Muscle layer of duodenum (tissue), 2 donors: ENCODE measurements around the gene CBR1.

Source experiments
- H3K27ac ChIP-seq: one replicate; pipeline ENCODE4 v1.7.0; 2013; ENCODE audit warnings: mild to moderate bottlenecking, low read length
- H3K27me3 ChIP-seq: one replicate; pipeline ENCODE4 v1.7.0; 2013; ENCODE audit warnings: low read depth, mild to moderate bottlenecking, control low read depth, low read length
- H3K36me3 ChIP-seq, 2 donors: one replicate each; pipeline ENCODE4 v1.7.0; 2013; ENCODE audit warnings: low read length in 2 of 2, control low read depth in 1 of 2, mild to moderate bottlenecking in 1 of 2; ENCODE audit not compliant: insufficient read depth in 2 of 2, control insufficient read depth in 1 of 2
- H3K4me1 ChIP-seq, 2 donors: one replicate each; pipeline ENCODE4 v1.7.0; 2013; ENCODE audit warnings: low read length in 2 of 2, mild to moderate bottlenecking in 2 of 2, control low read depth in 1 of 2, moderate library complexity in 1 of 2; ENCODE audit not compliant: insufficient read depth in 2 of 2, control insufficient read depth in 1 of 2
- H3K4me3 ChIP-seq, 2 donors: one replicate each; pipeline ENCODE4 v1.7.0; 2013; ENCODE audit warnings: low read length in 2 of 2, low read depth in 1 of 2, mild to moderate bottlenecking in 1 of 2
- H3K9me3 ChIP-seq, 2 donors: one replicate each; pipeline ENCODE4 v1.7.0; 2013; ENCODE audit warnings: low read length in 2 of 2, control low read depth in 1 of 2, mild to moderate bottlenecking in 1 of 2; ENCODE audit not compliant: control insufficient read depth in 1 of 2
- donor health status: healthy.

Gene CBR1

DNA sequence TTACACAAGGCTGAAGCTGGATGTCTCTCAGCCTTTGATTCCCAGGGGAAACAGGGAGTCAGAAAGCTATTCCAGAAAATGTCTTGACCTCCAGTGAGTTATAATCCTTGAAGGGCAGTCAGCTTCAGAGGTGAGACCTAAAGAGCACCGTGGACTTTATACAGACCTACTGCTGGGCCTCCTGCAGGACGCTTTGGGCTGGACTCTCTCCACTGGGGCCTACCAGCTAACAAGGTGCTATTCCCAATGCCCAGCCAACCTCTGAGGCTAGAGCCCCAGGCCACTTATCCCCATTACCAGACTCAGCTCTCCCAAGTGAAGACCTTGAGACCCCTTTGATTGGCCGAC is 16.1 kb upstream of the CBR1 start:
- peaks cover 52 to 63% of the 10 kb centered on the region in 2 donors for H3K36me3 ChIP-seq

GRCh38 chr21:36055551-36055950 is 14.3 kb upstream of the CBR1 start:
- H3K9me3 ChIP-seq: no peaks in the 10 kb centered on the region
- peaks cover 0 to 8% of the 10 kb centered on the region in 2 donors for H3K4me1 ChIP-seq
- H3K27ac ChIP-seq: no peak overlapping the region
- H3K27me3 ChIP-seq: no peaks in the 10 kb centered on the region
- H3K4me3 ChIP-seq: no peak overlapping the region
- H3K36me3 ChIP-seq: peaks cover 42 to 57% of the 10 kb centered on the region in 2 donors

More for the DNA sequence above, 16.1 kb upstream of the CBR1 start:
- peaks cover 0 to 4% of the 10 kb centered on the region in 2 donors for H3K4me1 ChIP-seq
- H3K4me3 ChIP-seq: no peak overlapping the region
- H3K9me3 ChIP-seq: no peaks in the 10 kb centered on the region
- H3K27ac ChIP-seq: no peak overlapping the region
- H3K27me3 ChIP-seq: no peaks in the 10 kb centered on the region

- Histone ChIP-seq H3K9me3 (no peaks in the 10 kb centered on the region), H3K36me3 (peaks cover 27 to 31% of the 10 kb centered on the region in 2 donors), H3K27ac (peak overlapping the region; percentile 86), H3K4me3 (peak overlapping the region; percentile 85 to 87), H3K4me1 (peaks cover 4 to 8% of the 10 kb centered on the region in 2 donors), H3K27me3 (no peaks in the 10 kb centered on the region)
Observed at GRCh38 chr21:36059823-36060158, 10.0 kb upstream of the CBR1 start.

DNA sequence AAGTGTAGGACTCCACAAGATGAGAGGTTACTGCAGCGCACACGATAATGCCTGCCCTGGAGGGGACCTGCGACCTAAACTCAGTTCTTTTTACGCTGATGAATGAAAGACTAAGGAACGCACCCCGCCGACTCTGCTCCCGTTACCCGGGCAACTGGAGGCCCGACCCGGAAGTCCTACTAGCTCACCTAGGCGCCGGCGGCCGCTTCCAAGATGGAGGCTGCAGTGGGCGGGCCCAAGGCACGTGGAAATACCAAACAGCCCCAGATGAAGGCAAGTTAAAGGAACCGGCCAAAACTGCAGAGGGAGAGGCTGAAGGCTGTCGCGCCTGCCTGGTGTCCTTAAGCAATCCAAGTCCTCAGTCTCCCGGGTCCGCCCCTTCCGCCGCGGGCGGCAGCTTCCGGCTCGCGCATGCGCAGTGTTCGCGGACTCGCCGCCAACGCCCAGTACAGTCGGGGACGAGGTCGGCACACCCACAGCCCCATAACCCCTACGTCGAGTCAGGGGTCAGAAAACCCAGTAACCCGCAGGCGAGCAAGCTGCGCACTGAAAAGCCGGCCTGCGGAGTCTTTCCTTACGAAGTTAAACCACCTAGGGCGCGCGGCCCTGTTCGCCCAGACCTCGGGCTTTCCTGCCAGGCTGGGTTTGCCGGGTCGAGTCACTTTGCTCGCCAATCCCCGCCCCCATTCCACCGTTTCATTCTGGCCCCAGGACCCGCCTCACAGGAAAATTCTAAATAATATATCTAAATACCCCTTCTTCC is 9.5 kb upstream of the CBR1 start, which contains the start of gene SETD4:
SETD4 (minus strand) TSS at position 368 of the 763 bp plus-strand sequence. CDS start 1,638 bp downstream, outside the sequence.
- Histone ChIP-seq H3K4me3 (peak within 1 kb of the TSS; percentile 85 to 87), H3K27ac (peak within 1 kb of the TSS; percentile 86)

DNA sequence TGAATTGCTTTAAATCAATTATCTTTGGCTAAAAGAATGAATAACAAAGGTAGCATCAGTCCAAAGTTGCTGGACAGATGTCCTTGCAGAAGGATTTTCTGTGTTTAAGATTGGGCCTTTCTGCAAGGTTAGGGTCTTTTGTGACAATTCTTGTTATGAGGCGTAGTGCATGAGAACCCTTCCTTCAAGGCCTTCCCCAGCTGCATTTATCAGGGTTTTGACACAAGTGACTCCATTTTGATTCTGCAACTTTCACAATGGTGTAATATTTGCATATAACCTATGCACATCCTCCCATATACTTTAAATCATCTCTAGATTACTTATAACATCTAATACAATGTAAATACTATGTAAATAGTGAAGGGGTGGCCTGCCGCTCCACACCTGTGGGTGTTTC is 8.4 kb upstream of the CBR1 start:
- no peak overlapping the region for H3K4me3 ChIP-seq
- no peaks in the 10 kb centered on the region for H3K9me3 ChIP-seq
- peaks cover 10 to 15% of the 10 kb centered on the region in 2 donors for H3K36me3 ChIP-seq
- peaks cover 4 to 12% of the 10 kb centered on the region in 2 donors for H3K4me1 ChIP-seq
- H3K27ac ChIP-seq: no peak overlapping the region
- no peaks in the 10 kb centered on the region for H3K27me3 ChIP-seq

More for the DNA sequence above, 9.5 kb upstream of the CBR1 start, which contains the start of gene SETD4:
- peaks cover 4 to 8% of the 10 kb centered on the region in 2 donors for H3K4me1 ChIP-seq
- no peaks in the 10 kb centered on the region for H3K9me3 ChIP-seq
- H3K36me3 ChIP-seq: peaks cover 21 to 26% of the 10 kb centered on the region in 2 donors
- H3K27me3 ChIP-seq: no peaks in the 10 kb centered on the region

- Histone ChIP-seq H3K4me3 (no peak overlapping the region), H3K36me3 (peaks cover 0 to under 1% of the 10 kb centered on the region in 2 donors), H3K4me1 (peaks cover 4 to 8% of the 10 kb centered on the region in 2 donors), H3K9me3 (no peaks in the 10 kb centered on the region), H3K27ac (no peak overlapping the region), H3K27me3 (no peaks in the 10 kb centered on the region)
Observed at GRCh38 chr21:36063375-36064084, 6.3 kb upstream of the CBR1 start.

- Histone ChIP-seq H3K36me3 (no peaks in the 10 kb centered on the region), H3K4me3 (no peak overlapping the region), H3K4me1 (peaks cover 4 to 6% of the 10 kb centered on the region in 2 donors), H3K9me3 (peaks cover 0 to 3% of the 10 kb centered on the region in 2 donors), H3K27me3 (no peaks in the 10 kb centered on the region), H3K27ac (no peak overlapping the region)
Observed at GRCh38 chr21:36064085-36064460, 5.8 kb upstream of the CBR1 start.

- H3K4me3 ChIP-seq: no peak overlapping the region
- no peak overlapping the region for H3K27ac ChIP-seq
Observed at GRCh38 chr21:36065497-36066036, 4.3 kb upstream of the CBR1 start.

GRCh38 chr21:36068748-36069398 is 951 bp upstream of the CBR1 start:
- Histone ChIP-seq H3K4me1 (peaks cover 16 to 40% of the 10 kb centered on the region in 2 donors), H3K4me3 (peak overlapping the region; percentile 67 to 93), H3K27me3 (no peaks in the 10 kb centered on the region), H3K27ac (peak overlapping the region; percentile 77), H3K9me3 (peaks cover 0 to 4% of the 10 kb centered on the region in 2 donors), H3K36me3 (peaks cover 13 to 20% of the 10 kb centered on the region in 2 donors)

More at GRCh38 chr21:36065497-36066036, 4.3 kb upstream of the CBR1 start:
- peaks cover 9 to 16% of the 10 kb centered on the region in 2 donors for H3K4me1 ChIP-seq
- peaks cover 0 to 4% of the 10 kb centered on the region in 2 donors for H3K9me3 ChIP-seq
- H3K36me3 ChIP-seq: no peaks in the 10 kb centered on the region
- no peaks in the 10 kb centered on the region for H3K27me3 ChIP-seq

GRCh38 chr21:36070999-36071398 is 1.2 kb downstream of the CBR1 start:
- no peak overlapping the region for H3K27ac ChIP-seq
- peaks cover 20 to 36% of the 10 kb centered on the region in 2 donors for H3K4me1 ChIP-seq
- peaks cover 13 to 20% of the 10 kb centered on the region in 2 donors for H3K36me3 ChIP-seq
- peaks cover 0 to 4% of the 10 kb centered on the region in 2 donors for H3K9me3 ChIP-seq
- no peaks in the 10 kb centered on the region for H3K27me3 ChIP-seq
- peak overlapping the region; percentile 67 to 93 for H3K4me3 ChIP-seq
